ENCODE data around the gene BCL2L11. TPM values are rescaled to one million over a fixed set of nuclear protein-coding genes. Genes with fewer than 3 reads are reported as not detected.

Gene BCL2L11
- total RNA-seq, 1 experiment from 2014 or later: 10.0 TPM

GRCh38 chr2:111116011-111116746, 4.5 kb upstream of the BCL2L11 start:
- in situ Hi-C loops (cut with HindIII; ENCODE audit: low pct_unique_long_range_greater_than_20kb, low sequenced_read_pairs): no loop called here
- no peak for DNase-seq (ENCODE audit: low read depth)

GRCh38 chr2:111116843-111117597, 3.7 kb upstream of the BCL2L11 start:
- peak; percentile 83 for DNase-seq (ENCODE audit: low read depth)

GRCh38 chr2:111117598-111118480, 2.9 kb upstream of the BCL2L11 start:
- in situ Hi-C loops (cut with HindIII; ENCODE audit: low pct_unique_long_range_greater_than_20kb, low sequenced_read_pairs): no loop called here
- peak; percentile 71 for DNase-seq (ENCODE audit: low read depth)

More at GRCh38 chr2:111116843-111117597, 3.7 kb upstream of the BCL2L11 start:
- in situ Hi-C loops (cut with HindIII; ENCODE audit: low pct_unique_long_range_greater_than_20kb, low sequenced_read_pairs): no loop called here

- no peak for DNase-seq (ENCODE audit: low read depth)
- in situ Hi-C loops (cut with HindIII; ENCODE audit: low pct_unique_long_range_greater_than_20kb, low sequenced_read_pairs): no loop called here
Measured at GRCh38 chr2:111118481-111118980, 2.2 kb upstream of the BCL2L11 start.

- no peak for DNase-seq (ENCODE audit: low read depth)
- in situ Hi-C loops (cut with HindIII; ENCODE audit: low pct_unique_long_range_greater_than_20kb, low sequenced_read_pairs): no loop called here
Measured at GRCh38 chr2:111118981-111119821, 1.5 kb upstream of the BCL2L11 start.

- in situ Hi-C loops (cut with HindIII; ENCODE audit: low pct_unique_long_range_greater_than_20kb, low sequenced_read_pairs): no loop called here
- no peak for DNase-seq (ENCODE audit: low read depth)
Measured at GRCh38 chr2:111119822-111120252, 877 bp upstream of the BCL2L11 start.

GRCh38 chr2:111121028-111121827, 514 bp downstream of the BCL2L11 start:
- DNase-seq (ENCODE audit: low read depth): no peak
- in situ Hi-C loops (cut with HindIII; ENCODE audit: low pct_unique_long_range_greater_than_20kb, low sequenced_read_pairs): no loop called here

- peak; percentile 93 for DNase-seq (ENCODE audit: low read depth)
- in situ Hi-C loops (cut with HindIII; ENCODE audit: low pct_unique_long_range_greater_than_20kb, low sequenced_read_pairs): no loop called here
Measured at GRCh38 chr2:111121828-111122630, 1.3 kb downstream of the BCL2L11 start.

- in situ Hi-C loops (cut with HindIII; ENCODE audit: low pct_unique_long_range_greater_than_20kb, low sequenced_read_pairs): no loop called here
- DNase-seq (ENCODE audit: low read depth): peak; percentile 68
Measured at GRCh38 chr2:111122631-111123421, 2.1 kb downstream of the BCL2L11 start.

GRCh38 chr2:111123751-111124150, 3.0 kb downstream of the BCL2L11 start:
- no peak for DNase-seq (ENCODE audit: low read depth)
- in situ Hi-C loops (cut with HindIII; ENCODE audit: low pct_unique_long_range_greater_than_20kb, low sequenced_read_pairs): no loop called here

GRCh38 chr2:111126581-111126980, 5.9 kb downstream of the BCL2L11 start:
- in situ Hi-C loops (cut with HindIII; ENCODE audit: low pct_unique_long_range_greater_than_20kb, low sequenced_read_pairs): no loop called here
- no peak for DNase-seq (ENCODE audit: low read depth)

GRCh38 chr2:111127351-111127750, 6.6 kb downstream of the BCL2L11 start:
- in situ Hi-C loops (cut with HindIII; ENCODE audit: low pct_unique_long_range_greater_than_20kb, low sequenced_read_pairs): no loop called here
- DNase-seq (ENCODE audit: low read depth): no peak

- DNase-seq (ENCODE audit: low read depth): no peak
- in situ Hi-C loops (cut with HindIII; ENCODE audit: low pct_unique_long_range_greater_than_20kb, low sequenced_read_pairs): no loop called here
Measured at GRCh38 chr2:111128096-111128495, 7.4 kb downstream of the BCL2L11 start.

- in situ Hi-C loops (cut with HindIII; ENCODE audit: low pct_unique_long_range_greater_than_20kb, low sequenced_read_pairs): no loop called here
- DNase-seq (ENCODE audit: low read depth): no peak
Measured at GRCh38 chr2:111133603-111134002, 12.9 kb downstream of the BCL2L11 start.

- no peak for DNase-seq (ENCODE audit: low read depth)
- in situ Hi-C loops (cut with HindIII; ENCODE audit: low pct_unique_long_range_greater_than_20kb, low sequenced_read_pairs): no loop called here
Measured at GRCh38 chr2:111134055-111134454, 13.3 kb downstream of the BCL2L11 start.
